Natural killer cell (primary cell): ENCODE measurements around the gene LMAN2. TPM values are rescaled to one million over a fixed set of nuclear protein-coding genes. Genes with fewer than 3 reads are reported as not detected.

ENCODE experiments used
- ATAC-seq, 3 donors: fragments of 150-1000 bp in 2 of 3; fragments of 200-7000 bp in 1 of 3; cut with Tn5 transposase; 1 replicate in 1 of 3; 2 replicates in 2 of 3; pipeline ENCODE4 v1.10.0; 2021; ENCODE audit warnings: mild to moderate bottlenecking in 2 of 3, moderate library complexity in 2 of 3
- DNase-seq, 2 donors: peaks; one replicate each; pipeline versions ENCODE4 v3.0.0 to v3.0.0-alpha.2; 2013 to 2021; ENCODE audit warnings: mixed read lengths in 1 of 2
- H3K27ac ChIP-seq: one replicate; pipeline ENCODE4 v1.5.1; 2013; ENCODE audit warnings: mild to moderate bottlenecking, low read length
- H3K27me3 ChIP-seq: one replicate; pipeline ENCODE4 v1.6.1; 2013; ENCODE audit warnings: low read length; ENCODE audit not compliant: control insufficient read depth, insufficient read depth
- H3K36me3 ChIP-seq: one replicate; pipeline ENCODE4 v1.6.1; 2013; ENCODE audit warnings: low read length; ENCODE audit not compliant: control insufficient read depth, insufficient read depth
- H3K4me1 ChIP-seq: one replicate; pipeline ENCODE4 v1.6.1; 2013; ENCODE audit warnings: low read length; ENCODE audit not compliant: control insufficient read depth, insufficient read depth
- H3K4me3 ChIP-seq: one replicate; pipeline ENCODE4 v1.5.1; 2013; ENCODE audit warnings: low read length
- H3K9me3 ChIP-seq: one replicate; pipeline ENCODE4 v1.6.1; 2013; ENCODE audit warnings: low read length; ENCODE audit not compliant: control insufficient read depth, insufficient read depth
- H3K27ac Mint-ChIP-seq, 2 donors: one replicate each; pipeline ENCODE4 v1.8.0; 2022; ENCODE audit warnings: mild to moderate bottlenecking in 2 of 2, mixed read lengths in 2 of 2, moderate library complexity in 1 of 2
- H3K27me3 Mint-ChIP-seq, 2 donors: one replicate each; pipeline ENCODE4 v1.8.0; 2022; ENCODE audit warnings: low read depth in 2 of 2, mixed read lengths in 2 of 2
- H3K36me3 Mint-ChIP-seq: one replicate; pipeline ENCODE4 v1.8.0; 2022; ENCODE audit warnings: mixed read lengths
- H3K4me1 Mint-ChIP-seq, 2 donors: one replicate each; pipeline ENCODE4 v1.8.0; 2022; ENCODE audit warnings: mixed read lengths in 2 of 2
- H3K4me3 Mint-ChIP-seq: one replicate; pipeline ENCODE4 v1.8.0; 2022; ENCODE audit warnings: mild to moderate bottlenecking, moderate library complexity, mixed read lengths
- H3K9me3 Mint-ChIP-seq, 2 donors: one replicate each; pipeline ENCODE4 v1.8.0; 2022; ENCODE audit warnings: mixed read lengths in 2 of 2
- CTCF ChIP-seq: fragments of 200-600 bp; IDR thresholded peaks from one replicate; pipeline ENCODE4 v1.8.0; 2022; ENCODE audit warnings: antibody characterized with exemption
- WGBS: methylation state at CpG from one replicate; pipeline ENCODE4 v1.1.7; 2013; ENCODE audit warnings: missing lambda C conversion rate; ENCODE audit not compliant: insufficient coverage; 5-methylcytosine and 5-hydroxymethylcytosine counted together
- intact Hi-C: fragments of 100-400 bp; cut with micrococcal nuclease; formaldehyde crosslinking; loops from one replicate; pipeline ENCODE4 v1.14.2; 2022
- total RNA-seq, 4 donors: library from RNA; stranded (reverse); fragments of 120-200 nt in 1 of 4; gene quantifications; one replicate each; pipeline versions ENCODE4 v1.2.3 to v1.2.4, GENCODE V29; 2013 to 2022

Gene LMAN2
- total RNA-seq, 3 donors from 2014 or later (not counting 1 experiment from before 2014, with no cell fraction given) = 112 to 124 (median 114) TPM

GRCh38 chr5:177293819-177294581, 57.5 kb downstream of the LMAN2 start:
- H3K9me3 Mint-ChIP-seq = no peaks in the 10 kb centered on the region
- H3K4me1 ChIP-seq = peaks cover 33% of the 10 kb centered on the region
- no peak overlapping the region for H3K27ac Mint-ChIP-seq
- no peak for ATAC-seq
- H3K27me3 Mint-ChIP-seq = no peaks in the 10 kb centered on the region
- TF ChIP-seq CTCF = no peak
- WGBS = 94% methylated on average over 12 of the region's 12 CpGs
- H3K36me3 Mint-ChIP-seq = peaks cover 10% of the 10 kb centered on the region
- H3K27ac ChIP-seq = no peak overlapping the region
- no peaks in the 10 kb centered on the region for H3K9me3 ChIP-seq
- no peak overlapping the region for H3K4me3 Mint-ChIP-seq
- no peaks in the 10 kb centered on the region for H3K27me3 ChIP-seq
- peaks cover 23 to 30% of the 10 kb centered on the region in 2 donors for H3K4me1 Mint-ChIP-seq
- no peak for DNase-seq
- intact Hi-C loops = no loop called here
- H3K36me3 ChIP-seq = peaks cover 50% of the 10 kb centered on the region
- H3K4me3 ChIP-seq = no peak overlapping the region

GRCh38 chr5:177291735-177292134, 59.7 kb downstream of the LMAN2 start:
- H3K9me3 Mint-ChIP-seq = no peaks in the 10 kb centered on the region
- peaks cover 68% of the 10 kb centered on the region for H3K36me3 ChIP-seq
- no peaks in the 10 kb centered on the region for H3K27me3 ChIP-seq
- no peaks in the 10 kb centered on the region for H3K9me3 ChIP-seq
- peaks cover 16% of the 10 kb centered on the region for H3K4me1 ChIP-seq
- no peak for TF ChIP-seq CTCF
- WGBS = 99% methylated on average over 6 of the region's 7 CpGs
- H3K27ac ChIP-seq = no peak overlapping the region
- peaks cover 16 to 19% of the 10 kb centered on the region in 2 donors for H3K4me1 Mint-ChIP-seq
- no peaks in the 10 kb centered on the region for H3K27me3 Mint-ChIP-seq
- intact Hi-C loops = no loop called here
- no peak for ATAC-seq
- H3K4me3 ChIP-seq = no peak overlapping the region
- H3K27ac Mint-ChIP-seq = no peak overlapping the region
- DNase-seq = no peak
- H3K36me3 Mint-ChIP-seq = peaks cover 10% of the 10 kb centered on the region
- no peak overlapping the region for H3K4me3 Mint-ChIP-seq

GRCh38 chr5:177290816-177291596, 60.5 kb downstream of the LMAN2 start:
- 77% methylated on average over 11 of the region's 12 CpGs for WGBS
- H3K4me3 Mint-ChIP-seq = no peak overlapping the region
- intact Hi-C loops = no loop called here
- H3K27ac Mint-ChIP-seq = no peak overlapping the region
- H3K27me3 ChIP-seq = no peaks in the 10 kb centered on the region
- DNase-seq (no peak), ATAC-seq (no peak)
- H3K4me1 ChIP-seq = peaks cover 9% of the 10 kb centered on the region
- peaks cover 8 to 12% of the 10 kb centered on the region in 2 donors for H3K4me1 Mint-ChIP-seq
- no peak for TF ChIP-seq CTCF
- peaks cover 10% of the 10 kb centered on the region for H3K36me3 Mint-ChIP-seq
- H3K9me3 Mint-ChIP-seq = no peaks in the 10 kb centered on the region
- no peaks in the 10 kb centered on the region for H3K27me3 Mint-ChIP-seq
- no peak overlapping the region for H3K4me3 ChIP-seq
- H3K9me3 ChIP-seq = no peaks in the 10 kb centered on the region
- H3K36me3 ChIP-seq = peaks cover 75% of the 10 kb centered on the region
- no peak overlapping the region for H3K27ac ChIP-seq
